NOMO-1 treated with DMSO at 0.1 percent for 48 hours (cell line): ENCODE measurements around the gene CHRDL1.
"Not testable (repeated sequence)": the region's sequence is repeated elsewhere in the genome, so short reads cannot be mapped to it uniquely, and the experiment has no call there.

Experiments used
- DNase-seq: peaks from one replicate; lab custom pipeline; 2025; ENCODE audit not compliant: unreplicated experiment; lab: John Stamatoyannopoulos, UW

CHRDL1 gene, protein sequence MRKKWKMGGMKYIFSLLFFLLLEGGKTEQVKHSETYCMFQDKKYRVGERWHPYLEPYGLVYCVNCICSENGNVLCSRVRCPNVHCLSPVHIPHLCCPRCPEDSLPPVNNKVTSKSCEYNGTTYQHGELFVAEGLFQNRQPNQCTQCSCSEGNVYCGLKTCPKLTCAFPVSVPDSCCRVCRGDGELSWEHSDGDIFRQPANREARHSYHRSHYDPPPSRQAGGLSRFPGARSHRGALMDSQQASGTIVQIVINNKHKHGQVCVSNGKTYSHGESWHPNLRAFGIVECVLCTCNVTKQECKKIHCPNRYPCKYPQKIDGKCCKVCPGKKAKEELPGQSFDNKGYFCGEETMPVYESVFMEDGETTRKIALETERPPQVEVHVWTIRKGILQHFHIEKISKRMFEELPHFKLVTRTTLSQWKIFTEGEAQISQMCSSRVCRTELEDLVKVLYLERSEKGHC

GRCh38 chrX:110795645-110796406 lies at the start of gene CHRDL1:
CHRDL1 (minus strand) TSS chrX:110795817; CDS start chrX:110792181, 3,636 bp downstream.
- DNase-seq: no peak

- DNase-seq: no peak
These were observed 41.4 kb upstream of the CHRDL1 start for GRCh38 chrX:110836982-110837381.

GRCh38 chrX:110836451-110836850 lies 40.8 kb upstream of the CHRDL1 start:
- peak; percentile 83 for DNase-seq

GRCh38 chrX:110836001-110836400 lies 40.4 kb upstream of the CHRDL1 start:
- no peak for DNase-seq

DNA sequence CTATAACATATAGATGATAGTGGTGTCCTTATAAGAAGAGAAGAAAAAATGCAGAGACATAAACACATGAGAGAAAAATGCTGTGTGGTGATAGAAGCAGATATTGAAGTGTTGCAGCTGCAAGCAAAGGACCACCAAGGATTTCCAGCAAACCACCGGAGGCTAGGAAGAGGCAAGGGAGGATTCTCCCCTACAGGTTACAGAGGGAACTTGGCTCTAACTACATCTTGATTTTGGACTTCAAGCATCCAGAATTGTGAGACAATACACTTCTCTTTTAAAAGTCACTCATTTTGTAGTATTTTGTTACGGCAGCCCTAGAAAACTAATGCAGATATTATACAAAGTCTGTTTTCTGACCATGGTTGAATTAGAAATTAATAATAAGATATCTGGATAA lies 30.4 kb upstream of the CHRDL1 start:
- no peak for DNase-seq

GRCh38 chrX:110816543-110816942 lies 20.9 kb upstream of the CHRDL1 start:
- not testable (repeated sequence) for DNase-seq

DNA sequence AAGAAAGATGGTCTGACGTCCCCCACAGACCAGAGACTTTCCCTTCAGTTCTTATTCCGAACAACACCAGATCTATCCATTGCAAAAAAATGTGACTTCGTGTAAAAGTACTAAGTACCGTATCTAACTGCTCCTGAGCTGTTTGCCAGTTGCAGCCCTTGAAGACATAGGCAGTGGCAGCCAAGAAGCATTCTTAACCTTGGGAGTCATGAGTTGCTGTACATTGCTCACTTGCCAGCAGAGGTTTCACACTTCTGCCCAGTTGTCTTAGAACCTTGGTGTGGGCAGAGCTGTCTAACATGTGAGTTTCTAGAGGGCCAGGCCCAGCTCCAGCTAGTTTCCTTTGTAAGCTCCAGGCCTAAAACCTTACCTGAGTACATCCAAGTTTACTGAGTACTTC lies 10.5 kb upstream of the CHRDL1 start:
- no peak for DNase-seq

DNA sequence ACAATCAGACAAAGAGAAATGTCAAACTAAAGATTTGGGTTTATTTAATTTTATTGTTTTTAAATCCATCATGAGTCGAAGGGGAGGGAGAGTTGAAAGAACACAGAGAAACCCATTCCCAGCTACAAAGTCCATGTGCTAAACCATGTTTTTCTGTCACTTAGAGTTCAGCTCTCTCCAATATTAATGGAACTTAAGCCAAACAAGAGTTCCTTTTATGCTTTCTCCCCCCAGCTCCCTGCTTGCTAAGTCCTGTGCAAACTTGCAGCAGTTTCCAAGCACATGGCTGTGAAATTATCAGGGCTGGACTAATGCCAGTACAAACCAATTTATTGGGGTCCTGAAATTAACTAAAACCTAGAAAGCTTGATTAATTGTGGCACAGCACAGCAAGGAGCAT lies 9.7 kb upstream of the CHRDL1 start:
- DNase-seq: no peak

DNA sequence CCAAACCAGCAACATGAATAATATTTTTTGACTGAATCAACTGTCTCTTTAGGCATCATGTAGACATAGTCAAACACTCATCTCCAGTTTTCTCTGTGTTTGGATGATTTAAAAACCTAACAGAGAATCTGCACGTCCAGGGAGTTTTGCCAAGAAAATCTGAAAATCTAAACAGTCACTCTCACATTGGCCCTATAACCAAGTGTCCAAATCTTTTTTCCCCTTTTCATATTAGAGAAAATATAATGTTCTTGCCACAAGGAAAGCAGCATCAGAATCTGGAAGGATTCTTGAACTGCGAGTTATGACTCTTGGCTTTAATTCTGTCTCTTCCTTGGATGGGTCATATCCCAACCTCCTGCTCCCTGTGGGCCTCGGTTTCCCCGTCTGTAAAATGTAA lies 8.8 kb upstream of the CHRDL1 start:
- DNase-seq: no peak

GRCh38 chrX:110803506-110803905 lies 7.9 kb upstream of the CHRDL1 start:
- no peak for DNase-seq

- no peak for DNase-seq
These were observed 735 bp upstream of the CHRDL1 start for GRCh38 chrX:110796407-110796697.

DNA sequence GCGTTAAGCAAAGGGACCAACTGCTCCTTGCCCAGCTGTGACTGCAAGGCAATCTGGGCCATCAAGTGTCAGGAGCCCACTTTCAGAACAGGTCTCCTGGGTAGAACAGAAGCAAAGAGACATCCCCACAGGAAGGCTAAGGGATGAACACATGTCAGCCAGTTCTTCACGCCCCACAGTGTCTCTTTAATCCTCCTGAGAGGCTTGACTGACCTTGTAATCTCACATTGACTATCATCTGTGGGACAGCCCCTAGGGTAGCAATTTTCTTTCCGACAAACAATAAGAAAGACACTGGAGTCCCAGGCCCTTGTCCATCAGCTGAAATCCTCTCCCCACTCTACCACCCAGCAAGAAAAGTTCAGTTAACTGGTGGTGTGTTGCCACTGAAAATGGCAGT lies 1.0 kb downstream of the CHRDL1 start:
- DNase-seq: no peak

DNA sequence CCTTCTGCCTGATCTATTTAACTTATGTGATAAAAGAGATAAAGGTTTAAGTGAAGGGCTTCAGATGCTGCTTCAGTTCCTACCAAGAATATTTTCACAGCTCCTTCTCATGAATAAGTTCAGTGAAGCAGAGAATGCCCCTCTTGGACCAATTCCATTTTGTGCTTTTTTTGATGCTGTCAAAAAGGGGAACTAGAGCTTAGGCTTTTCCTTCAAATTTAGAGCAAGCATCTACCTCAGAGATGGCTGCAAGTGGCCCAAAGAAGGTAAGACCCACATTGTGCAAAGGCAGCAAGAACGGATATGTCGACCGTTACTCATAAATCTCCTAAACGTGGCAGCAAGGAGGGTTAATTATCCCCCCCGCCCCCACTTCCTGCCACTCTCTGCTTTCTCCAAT lies 4.5 kb downstream of the CHRDL1 start:
- peak; percentile 9 for DNase-seq

DNA sequence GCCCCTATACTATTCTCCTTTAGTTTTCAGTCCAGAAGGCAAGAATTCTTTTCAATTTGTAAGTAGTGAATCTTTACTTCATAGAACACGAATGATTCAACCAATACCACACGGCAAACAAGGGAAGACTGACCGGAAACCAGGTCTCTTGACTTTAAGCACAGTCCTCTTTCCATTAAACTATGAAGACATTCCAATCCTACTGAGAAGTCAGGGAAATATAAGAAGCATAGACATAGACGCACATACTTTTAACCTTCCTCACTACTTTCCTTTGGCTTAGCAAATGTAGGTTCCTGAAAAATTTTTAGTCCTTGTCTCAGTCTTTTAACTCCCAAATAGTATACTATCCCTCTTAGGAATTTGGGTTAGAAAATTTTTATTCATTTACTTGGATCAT lies 9.1 kb downstream of the CHRDL1 start:
- DNase-seq: no peak

- no peak for DNase-seq
These were observed 35.8 kb downstream of the CHRDL1 start for GRCh38 chrX:110759785-110760184.

- no peak for DNase-seq
These were observed 36.7 kb downstream of the CHRDL1 start for GRCh38 chrX:110758781-110759422.

GRCh38 chrX:110755611-110756010 lies 40.0 kb downstream of the CHRDL1 start:
- DNase-seq: no peak

- no peak for DNase-seq
These were observed 40.6 kb downstream of the CHRDL1 start for GRCh38 chrX:110755061-110755460.

GRCh38 chrX:110750526-110751189 lies 45.0 kb downstream of the CHRDL1 start:
- DNase-seq: no peak

- peak; percentile 76 for DNase-seq
These were observed 47.3 kb downstream of the CHRDL1 start for GRCh38 chrX:110748256-110748806.

DNA sequence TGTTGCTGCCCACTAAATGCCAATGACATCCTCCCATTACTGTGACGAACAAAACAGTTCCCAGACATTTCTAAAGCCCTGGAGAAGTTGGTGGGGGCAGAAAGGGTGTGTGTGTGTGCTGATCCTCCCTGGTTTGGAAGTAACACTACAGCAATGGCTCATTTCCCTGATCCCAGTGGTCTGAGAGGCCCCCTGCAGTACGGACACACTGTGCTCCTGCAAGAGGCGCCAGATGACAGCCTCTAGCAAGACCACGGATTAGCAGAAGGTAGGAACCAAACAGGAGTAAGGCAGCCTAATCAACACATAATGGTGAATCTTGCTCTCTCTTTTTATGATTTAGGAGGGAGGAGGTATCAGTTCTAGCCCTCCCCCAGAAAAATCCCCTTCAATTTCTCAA lies 49.6 kb downstream of the CHRDL1 start:
- DNase-seq: no peak
